GM19438 (cell line): Measurements from ENCODE around the gene PROSER3.
A peak's percentile ranks its signal among the peaks of the same experiment; 100 is the strongest.
"Not testable (repeated sequence)": the region's sequence is repeated elsewhere in the genome, so short reads cannot be mapped to it uniquely, and the experiment has no call there.

Experiments used
- ATAC-seq: cut with Tn5 transposase; IDR thresholded peaks from one replicate; pipeline ENCODE4 v1.9.1; 2021; ENCODE audit warnings: low read depth; ENCODE audit not compliant: unreplicated experiment

PROSER3 gene

DNA sequence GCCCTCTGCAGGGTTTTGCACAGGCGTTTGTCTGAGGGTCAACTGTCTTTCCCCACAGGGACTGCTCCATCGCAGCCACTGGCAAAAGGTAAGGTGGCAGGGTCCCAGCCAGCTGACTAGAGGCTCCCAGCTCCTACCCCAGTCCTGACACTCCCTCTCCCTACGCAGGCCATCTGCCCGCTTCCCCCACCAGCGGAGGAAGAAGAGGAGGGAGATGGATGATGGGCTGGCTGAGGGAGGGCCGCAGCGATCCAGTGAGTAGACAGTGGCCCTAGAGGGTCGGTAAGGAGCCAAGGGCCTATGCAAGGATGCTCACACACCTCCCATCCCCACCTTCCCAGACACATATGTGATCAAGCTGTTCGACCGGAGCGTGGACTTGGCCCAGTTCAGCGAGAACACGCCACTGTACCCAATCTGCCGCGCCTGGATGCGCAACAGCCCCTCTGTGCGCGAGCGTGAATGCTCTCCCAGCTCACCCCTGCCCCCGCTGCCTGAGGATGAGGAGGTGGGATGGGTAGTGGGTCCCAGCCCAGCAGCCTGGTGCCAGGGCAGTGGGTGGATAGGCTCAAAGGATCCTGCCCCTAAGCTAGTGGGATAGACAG is 5.1 kb upstream of the PROSER3 start:
- no peak for ATAC-seq

- no peak for ATAC-seq
These were observed 4.2 kb upstream of the PROSER3 start for GRCh38 chr19:35753634-35754369.

DNA sequence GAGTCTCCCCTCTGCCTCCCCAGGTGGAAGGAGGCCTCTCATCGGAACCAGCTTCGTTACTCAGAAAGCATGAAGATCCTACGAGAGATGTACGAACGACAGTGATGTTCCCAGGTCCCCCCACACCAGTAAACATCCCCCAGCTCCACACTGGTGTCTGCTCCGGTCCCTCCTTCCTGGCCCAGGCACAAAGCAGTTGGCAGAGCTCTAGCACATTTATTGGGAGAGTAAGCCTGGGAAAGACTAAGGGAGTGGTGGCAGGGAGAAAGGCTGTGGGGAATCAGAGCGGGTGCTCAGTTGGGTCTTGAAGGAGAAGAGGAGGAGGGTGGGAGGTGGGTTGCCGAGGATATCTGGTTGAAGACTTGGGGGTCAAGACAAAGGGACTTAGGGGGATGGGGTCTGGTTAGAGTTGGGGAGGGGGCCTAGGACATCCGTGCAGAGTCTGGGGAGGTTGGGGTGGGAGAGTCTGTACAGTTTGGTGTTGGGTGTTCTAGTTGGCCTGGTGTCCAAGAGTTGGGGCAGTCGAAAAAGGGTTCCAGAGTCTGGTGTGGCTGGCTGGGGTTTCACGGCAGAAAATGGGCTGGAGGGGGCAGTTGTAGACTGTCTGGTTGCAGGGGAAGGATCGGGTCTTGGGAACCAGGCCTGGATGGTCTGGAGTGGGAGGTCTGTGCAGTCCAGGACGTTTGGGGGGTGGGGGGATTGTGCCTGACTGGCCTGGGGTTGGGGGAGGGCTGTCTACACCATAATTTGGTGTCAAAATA is 3.4 kb upstream of the PROSER3 start:
- no peak for ATAC-seq

- ATAC-seq, result no peak
These were observed 2.8 kb upstream of the PROSER3 start for GRCh38 chr19:35755131-35755549.

GRCh38 chr19:35755550-35756376 is 2.2 kb upstream of the PROSER3 start:
- no peak for ATAC-seq

GRCh38 chr19:35756377-35757230 is 1.4 kb upstream of the PROSER3 start, which contains the start of gene HSPB6:
Gene HSPB6 (minus strand): TSS chr19:35757029. CDS start chr19:35757008, 21 bp downstream.
- no peak for ATAC-seq

DNA sequence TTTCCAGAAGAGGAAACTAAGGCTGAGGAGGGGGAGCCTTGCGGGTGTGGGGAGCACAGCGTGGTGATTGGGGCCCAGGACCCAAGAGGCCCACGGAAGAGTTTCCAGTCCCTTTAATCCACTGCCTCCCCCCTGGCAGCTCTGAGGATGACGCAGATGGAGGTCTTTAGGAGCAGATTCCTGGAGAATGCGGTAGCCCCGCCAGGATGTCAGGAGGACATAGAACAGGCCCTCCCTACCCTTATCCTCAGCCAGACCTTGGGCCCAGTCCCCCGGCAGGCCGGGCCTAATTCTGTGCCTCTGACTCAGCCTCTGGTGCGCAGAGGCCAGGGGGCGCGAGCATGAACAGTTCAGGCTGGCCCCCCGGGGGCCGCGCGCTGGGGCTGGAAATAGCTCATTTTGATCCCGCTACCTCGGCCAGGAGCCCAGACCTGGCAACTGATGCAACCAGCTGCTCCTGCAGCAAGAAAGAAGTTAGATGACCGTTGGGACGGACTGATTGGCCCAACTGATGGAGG is 686 bp upstream of the PROSER3 start:
- ATAC-seq, result peak; percentile 4

GRCh38 chr19:35759697-35760096 is 1.7 kb downstream of the PROSER3 start:
- no peak for ATAC-seq

DNA sequence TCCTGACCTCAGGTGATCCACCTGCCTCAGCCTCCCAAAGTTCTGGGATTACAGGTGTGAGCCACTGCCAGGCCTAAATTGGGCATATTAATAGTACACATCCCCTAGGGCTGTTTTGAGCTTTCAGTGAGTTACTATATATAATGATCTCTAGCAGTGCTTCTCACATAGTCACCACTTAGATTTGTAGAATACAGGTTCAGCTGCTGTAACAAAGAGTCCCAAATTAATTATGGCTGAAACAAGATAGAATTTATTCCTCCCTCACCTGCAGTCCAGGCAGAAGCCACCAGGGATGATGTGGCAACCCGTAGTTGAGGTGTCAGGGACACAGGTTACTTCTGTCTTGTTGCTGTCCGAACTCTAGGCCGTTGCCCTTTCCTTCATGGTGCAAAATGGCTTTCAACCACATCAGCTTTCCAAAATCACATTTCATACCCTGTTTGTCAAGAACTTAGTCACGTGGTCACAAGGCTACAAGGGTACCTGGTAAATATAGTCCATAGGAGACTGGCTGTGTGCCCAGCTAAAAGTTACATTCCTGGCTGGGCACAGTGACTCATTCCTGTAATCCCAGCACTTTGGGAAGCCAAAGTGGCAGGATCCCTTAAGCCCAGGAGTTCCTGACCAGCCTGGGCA is 2.9 kb downstream of the PROSER3 start:
- ATAC-seq, result no peak

DNA sequence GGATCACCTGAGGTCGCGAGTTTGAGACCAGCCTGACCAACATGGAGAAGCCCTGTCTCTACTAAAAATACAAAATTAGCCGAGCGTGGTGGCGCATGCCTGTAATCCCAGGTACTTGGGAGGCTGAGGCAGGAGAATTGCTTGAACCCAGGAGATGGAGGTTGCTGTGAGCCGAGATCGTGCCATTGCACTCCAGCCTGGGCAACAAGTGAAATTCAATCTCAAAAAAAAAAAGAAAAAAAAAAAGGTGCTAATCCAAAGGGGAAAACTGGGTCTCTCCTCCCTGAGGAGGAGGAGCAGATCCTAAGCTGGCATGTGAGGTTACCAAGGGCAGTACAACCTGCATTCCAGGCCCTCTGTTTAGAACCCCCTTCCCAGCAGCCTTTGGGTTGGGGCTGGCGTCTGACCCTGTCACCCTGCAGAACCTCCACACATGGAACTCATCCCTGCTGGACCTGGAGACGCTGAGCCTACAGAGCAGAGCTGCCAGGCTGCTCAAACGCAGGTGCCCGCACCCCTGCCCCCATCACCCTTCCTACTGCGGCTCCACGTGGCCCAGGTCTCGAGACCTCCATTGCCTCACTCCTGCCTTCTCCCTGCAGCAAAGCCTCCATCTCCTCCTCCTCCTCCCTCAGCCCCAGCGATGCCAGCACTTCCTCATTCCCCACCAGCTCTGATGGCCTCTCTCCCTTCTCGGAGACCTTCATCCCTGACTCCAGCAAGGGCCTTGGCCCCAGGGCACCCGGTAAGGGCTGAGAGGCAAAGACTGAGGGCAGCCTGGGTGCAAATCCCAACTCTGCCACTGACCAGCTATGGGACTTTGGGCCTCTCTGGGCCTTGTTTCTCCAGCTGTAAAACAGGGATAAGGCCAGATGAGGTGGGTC is 6.7 kb downstream of the PROSER3 start:
- ATAC-seq, result no peak

GRCh38 chr19:35766571-35767104 is 8.7 kb downstream of the PROSER3 start:
- no peak for ATAC-seq

GRCh38 chr19:35767288-35768081 is 9.5 kb downstream of the PROSER3 start:
- ATAC-seq, result no peak

DNA sequence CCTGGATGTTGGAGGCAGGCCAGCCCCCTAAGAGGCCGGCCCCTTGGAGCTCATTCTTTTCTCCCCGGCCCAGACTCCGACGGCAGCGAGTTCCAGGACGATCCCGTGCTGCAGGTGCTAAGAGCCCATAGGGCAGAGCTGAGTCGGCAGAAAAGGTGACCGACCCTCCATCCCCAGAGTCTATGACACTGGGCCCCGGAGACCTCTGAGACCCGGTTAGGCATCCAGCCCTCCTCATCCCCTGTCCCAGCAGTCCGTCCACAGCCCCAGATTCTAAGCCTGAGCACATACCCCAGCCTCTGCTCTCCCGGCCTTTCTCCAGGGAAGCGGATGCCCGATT is 10.1 kb downstream of the PROSER3 start:
- no peak for ATAC-seq

DNA sequence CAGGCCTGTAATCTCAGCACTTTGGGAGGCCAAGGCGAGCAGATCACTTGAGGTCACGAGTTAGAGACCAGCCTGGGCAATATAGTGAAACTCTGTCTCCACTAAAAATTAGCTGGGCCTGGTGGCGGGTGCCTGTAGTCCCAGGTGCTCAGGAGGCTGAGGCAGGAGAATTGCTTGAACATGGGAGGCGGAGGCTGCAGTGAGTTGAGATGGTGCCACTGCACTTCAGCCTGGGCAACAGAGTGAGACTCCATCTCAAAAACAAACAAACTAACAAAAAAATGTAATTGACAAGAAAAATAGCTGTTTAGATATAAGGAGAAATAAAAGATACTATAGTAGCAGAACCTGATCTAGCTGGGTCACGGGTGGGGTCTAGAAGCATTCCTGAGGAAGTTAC is 14.4 kb downstream of the PROSER3 start:
- not testable (repeated sequence) for ATAC-seq

GRCh38 chr19:35773020-35773806 is 15.2 kb downstream of the PROSER3 start:
- no peak for ATAC-seq

- ATAC-seq, result no peak
These were observed 16.5 kb downstream of the PROSER3 start for GRCh38 chr19:35774274-35775045.
